A549 (cell line): Measurements from ENCODE around the gene AMHR2. TPM values are rescaled to one million over a fixed set of nuclear protein-coding genes. Genes with fewer than 3 reads are reported as not detected.
A peak's percentile ranks its signal among the peaks of the same experiment; 100 is the strongest.
"Not testable (repeated sequence)": the region's sequence is repeated elsewhere in the genome, so short reads cannot be mapped to it uniquely, and the experiment has no call there.

Source experiments
- ATAC-seq, 2 experiments: fragments of 200-7000 bp in 1 of 2; fragments of >200 bp in 1 of 2; cut with Nextera tagmentation in 1 of 2; cut with Tn5 transposase in 1 of 2; 3 replicates each; pipeline versions ENCODE4 v1.8.0 to v1.9.1; 2018 to 2020; ENCODE audit warnings: mild to moderate bottlenecking in 1 of 2, moderate library complexity in 1 of 2
- CTCF ChIA-PET: fragments of 300-600 bp; sonication (Branson Sonifier 250); formaldehyde crosslinking; extraction: SDS; loops from one replicate; lab custom pipeline; 2021; ENCODE audit warnings: antibody characterized with exemption, inconsistent platforms; lab: Yijun Ruan, JAX
- POLR2A ChIA-PET: fragments of 350-600 bp; formaldehyde crosslinking; extraction: SDS; loops from one replicate; lab custom pipeline; 2021; ENCODE audit warnings: antibody characterized with exemption, inconsistent platforms; lab: Yijun Ruan, JAX
- DNase-seq, 2 experiments: peaks; one replicate each; pipeline versions ENCODE4 v3.0.0 to v3.0.0-alpha.2; 2011 to 2016; ENCODE audit warnings: low read depth in 1 of 2, low spot score in 1 of 2
- FAIRE-seq: peaks from 2 replicates; lab custom pipeline; 2011; peaks lifted over from hg19 to GRCh38; lab: Jason Lieb, UNC
- H3K27ac ChIP-seq, 2 experiments: fragments of >200 bp; sonication (Bioruptor Twin); formaldehyde crosslinking; 3 replicates each; pipeline ENCODE4 v1.5.1; 2016 to 2017
- H3K4me1 ChIP-seq: fragments of >200 bp; sonication (Bioruptor Twin); formaldehyde crosslinking; 3 replicates; pipeline ENCODE4 v1.6.1; 2016
- H3K4me2 ChIP-seq: fragments of >200 bp; sonication (Bioruptor Twin); formaldehyde crosslinking; 3 replicates; pipeline ENCODE4 v1.6.1; 2016
- H3K4me3 ChIP-seq: fragments of >200 bp; sonication (Bioruptor Twin); formaldehyde crosslinking; 3 replicates; pipeline ENCODE4 v1.5.1; 2016
- H3K9me3 ChIP-seq: fragments of >200 bp; sonication (Bioruptor Twin); formaldehyde crosslinking; 3 replicates; pipeline ENCODE4 v1.6.1; 2016
- CBX2 ChIP-seq: fragments of 200-600 bp; sonication (generic); IDR thresholded peaks from 2 replicates; pipeline ENCODE4 v1.6.1; 2016; ENCODE audit warnings: low read depth, mild to moderate bottlenecking, borderline replicate concordance
- CTCF ChIP-seq: fragments of >200 bp; sonication (Bioruptor Twin); formaldehyde crosslinking; IDR thresholded peaks from 3 replicates; pipeline ENCODE4 v1.5.1; 2016
- EHMT2 ChIP-seq: fragments of 200-600 bp; sonication (generic); IDR thresholded peaks from 2 replicates; pipeline ENCODE4 v1.6.1; 2016; ENCODE audit warnings: antibody characterized with exemption, low read depth, mild to moderate bottlenecking, moderate library complexity
- ESRRA ChIP-seq: fragments of 150-350 bp; IDR thresholded peaks from 2 replicates; pipeline ENCODE4 v1.6.1; 2014; ENCODE audit warnings: mild to moderate bottlenecking, low read length, borderline replicate concordance
- FOSB ChIP-seq: fragments of 250-450 bp; sonication (Bioruptor Pico); IDR thresholded peaks from 2 replicates; pipeline ENCODE4 v1.5.0; 2020; ENCODE audit warnings: mild to moderate bottlenecking, moderate library complexity
- HEYL ChIP-seq: fragments of 250-450 bp; sonication (Bioruptor Pico); IDR thresholded peaks from 2 replicates; pipeline ENCODE4 v1.8.0; 2021; ENCODE audit warnings: mild to moderate bottlenecking, moderate library complexity
- HOXB13 ChIP-seq: fragments of 250-450 bp; sonication (Bioruptor Pico); IDR thresholded peaks from 2 replicates; pipeline ENCODE4 v1.5.0; 2020; ENCODE audit warnings: low read depth, mild to moderate bottlenecking, moderate library complexity
- JUN ChIP-seq, 2 experiments: fragments of >200 bp; sonication (Bioruptor Twin); formaldehyde crosslinking; IDR thresholded peaks; 2 replicates in 1 of 2; 3 replicates in 1 of 2; pipeline ENCODE4 v1.6.1; 2016 to 2017
- MAFK ChIP-seq: fragments of 450-650 bp; IDR thresholded peaks from 2 replicates; pipeline ENCODE4 v1.6.1; 2014; ENCODE audit not compliant: partially characterized antibody
- NFE2L2 ChIP-seq: fragments of 150-350 bp; conservative IDR thresholded peaks from 2 replicates; pipeline ENCODE4 v1.6.1; 2014; ENCODE audit warnings: low read length
- PHF8 ChIP-seq: fragments of 200-600 bp; sonication (generic); IDR thresholded peaks from 2 replicates; pipeline ENCODE4 v1.6.1; 2016; ENCODE audit warnings: low read depth, mild to moderate bottlenecking, antibody characterized with exemption, moderate library complexity, borderline replicate concordance
- TP53 ChIP-seq: fragments of 250-450 bp; sonication (Bioruptor Pico); IDR thresholded peaks from 2 replicates; pipeline ENCODE4 v1.5.0; 2021; ENCODE audit warnings: mild to moderate bottlenecking, moderate library complexity
- ZSCAN20 ChIP-seq: fragments of 250-450 bp; sonication (Bioruptor Pico); IDR thresholded peaks from 2 replicates; pipeline ENCODE4 v1.8.0; 2022; ENCODE audit warnings: mild to moderate bottlenecking, moderate library complexity
- WGBS: methylation state at CpG from one replicate; pipeline ENCODE4 v1.1.6; 2017; ENCODE audit errors: missing lambda C conversion rate; 5-methylcytosine and 5-hydroxymethylcytosine counted together
- polyA plus RNA-seq, 4 experiments: library from polyadenylated mRNA; depleted of rRNA in 3 of 4; stranded (reverse); fragments of >200 nt; fragmentation: RNase III in 1 of 4; extraction: RNeasy Plus Mini Kit Qiagen cat#74134 plus additional on column Dnase treatment in 1 of 4; gene quantifications; 2 replicates in 3 of 4; 3 replicates in 1 of 4; pipeline ENCODE4 v1.2.3, GENCODE V29; 2011 to 2017
- TF ChIP-seq, protein P1 (sequence below): fragments of >200 bp; sonication (Bioruptor Twin); formaldehyde crosslinking; IDR thresholded peaks from 3 replicates; pipeline ENCODE4 v1.6.1; 2016
- TF ChIP-seq, protein P2 (sequence below): fragments of 450-650 bp; IDR thresholded peaks from 2 replicates; pipeline ENCODE4 v1.6.1; 2014; ENCODE audit warnings: antibody characterized with exemption
- TF ChIP-seq, protein P3 (sequence below): fragments of 150-350 bp; IDR thresholded peaks from 2 replicates; pipeline ENCODE4 v1.6.1; 2014; ENCODE audit warnings: low read depth, mild to moderate bottlenecking, low read length

Gene AMHR2
- polyA plus RNA-seq, 2 of the 4 experiments (the other 2 are of a cell fraction): 0.12 to 0.18 TPM

- no peak for FAIRE-seq
- ChIA-PET CTCF (interaction anchor here (1.3 to 4.0 kb wide), 8 partner anchors 11 to 93 kb away, joined by 3 to 16 read pairs (median 4); partner anchors contain the start of gene AAAS), POLR2A (interaction anchor here (0.6 kb wide), 2 partner anchors 13 to 33 kb away, joined by 3 to 4 read pairs; no protein-coding TSS in a partner anchor)
- H3K4me3 ChIP-seq: no peak overlapping the region
- H3K4me2 ChIP-seq: no peak overlapping the region
- TF ChIP-seq CTCF (no peak), TP53 (no peak), MAFK (no peak), FOSB (no peak), HOXB13 (CRISPR knock-in tag) (no peak), JUN (IDR thresholded peaks at IDR 0.05) (no peak), NFE2L2 (no peak), EHMT2 (no peak), PHF8 (no peak), HEYL (CRISPR knock-in tag) (no peak), ESRRA (no peak), ZSCAN20 (CRISPR knock-in tag) (no peak), CBX2 (no peak)
- TF ChIP-seq, protein P1, sequence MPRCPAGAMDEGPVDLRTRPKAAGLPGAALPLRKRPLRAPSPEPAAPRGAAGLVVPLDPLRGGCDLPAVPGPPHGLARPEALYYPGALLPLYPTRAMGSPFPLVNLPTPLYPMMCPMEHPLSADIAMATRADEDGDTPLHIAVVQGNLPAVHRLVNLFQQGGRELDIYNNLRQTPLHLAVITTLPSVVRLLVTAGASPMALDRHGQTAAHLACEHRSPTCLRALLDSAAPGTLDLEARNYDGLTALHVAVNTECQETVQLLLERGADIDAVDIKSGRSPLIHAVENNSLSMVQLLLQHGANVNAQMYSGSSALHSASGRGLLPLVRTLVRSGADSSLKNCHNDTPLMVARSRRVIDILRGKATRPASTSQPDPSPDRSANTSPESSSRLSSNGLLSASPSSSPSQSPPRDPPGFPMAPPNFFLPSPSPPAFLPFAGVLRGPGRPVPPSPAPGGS: no peak
- TF ChIP-seq, protein P2, sequence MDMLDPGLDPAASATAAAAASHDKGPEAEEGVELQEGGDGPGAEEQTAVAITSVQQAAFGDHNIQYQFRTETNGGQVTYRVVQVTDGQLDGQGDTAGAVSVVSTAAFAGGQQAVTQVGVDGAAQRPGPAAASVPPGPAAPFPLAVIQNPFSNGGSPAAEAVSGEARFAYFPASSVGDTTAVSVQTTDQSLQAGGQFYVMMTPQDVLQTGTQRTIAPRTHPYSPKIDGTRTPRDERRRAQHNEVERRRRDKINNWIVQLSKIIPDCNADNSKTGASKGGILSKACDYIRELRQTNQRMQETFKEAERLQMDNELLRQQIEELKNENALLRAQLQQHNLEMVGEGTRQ: no peak
- TF ChIP-seq, protein P3, sequence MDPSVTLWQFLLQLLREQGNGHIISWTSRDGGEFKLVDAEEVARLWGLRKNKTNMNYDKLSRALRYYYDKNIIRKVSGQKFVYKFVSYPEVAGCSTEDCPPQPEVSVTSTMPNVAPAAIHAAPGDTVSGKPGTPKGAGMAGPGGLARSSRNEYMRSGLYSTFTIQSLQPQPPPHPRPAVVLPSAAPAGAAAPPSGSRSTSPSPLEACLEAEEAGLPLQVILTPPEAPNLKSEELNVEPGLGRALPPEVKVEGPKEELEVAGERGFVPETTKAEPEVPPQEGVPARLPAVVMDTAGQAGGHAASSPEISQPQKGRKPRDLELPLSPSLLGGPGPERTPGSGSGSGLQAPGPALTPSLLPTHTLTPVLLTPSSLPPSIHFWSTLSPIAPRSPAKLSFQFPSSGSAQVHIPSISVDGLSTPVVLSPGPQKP: no peak
- 72% methylated on average over 3 of the region's 3 CpGs for WGBS
- no peak overlapping the region for H3K27ac ChIP-seq
- peaks cover 45% of the 10 kb centered on the region for H3K4me1 ChIP-seq
- DNase-seq: no peak
- no peaks in the 10 kb centered on the region for H3K9me3 ChIP-seq
- no peak; a peak in 1 of 6 replicates for ATAC-seq
Measured at GRCh38 chr12:53414756-53415417, 8.8 kb upstream of the AMHR2 start.

DNA sequence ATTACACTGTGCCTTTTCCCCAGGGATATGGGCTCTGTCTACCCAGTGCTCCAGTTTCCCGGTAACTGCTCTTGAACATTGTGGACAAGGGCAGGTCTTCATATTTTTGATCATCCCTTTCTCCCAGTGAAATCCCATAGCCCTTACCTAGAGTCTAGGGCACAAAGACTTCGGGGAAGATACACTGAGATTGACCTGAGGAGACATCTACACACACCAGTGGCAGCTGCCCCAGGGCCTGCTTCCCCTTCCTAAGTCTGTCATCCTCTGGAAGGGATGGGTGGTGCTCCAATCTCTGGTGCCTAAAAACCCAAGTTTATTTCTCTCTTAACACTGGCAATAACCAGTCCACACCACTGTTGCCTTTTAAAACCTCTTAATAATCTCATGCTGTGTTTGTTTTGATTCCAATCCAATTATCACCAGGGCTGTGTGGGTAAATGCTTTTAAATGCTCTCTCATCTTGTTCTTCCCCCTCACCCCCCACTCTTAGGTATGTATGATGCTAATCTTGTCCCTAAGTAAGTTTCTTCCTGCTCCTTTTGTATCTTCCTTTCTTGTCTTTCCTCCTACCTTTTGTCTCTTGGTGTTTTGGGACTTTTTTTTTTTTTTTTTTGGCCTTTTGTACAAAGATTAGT is 7.8 kb upstream of the AMHR2 start:
- DNase-seq, H3K9me3 ChIP-seq, H3K4me3 ChIP-seq, FAIRE-seq, H3K4me2 ChIP-seq, POLR2A ChIA-PET: not testable (repeated sequence)
- CTCF ChIA-PET: interaction anchor here (0.7 to 4.0 kb wide), 4 partner anchors 34 to 260 kb away, joined by 4 to 21 read pairs (median 14); partner anchors contain the start of gene ATP5MC2
- ATAC-seq: peak; percentile 21 to 24; a peak in 3 of 6 replicates
- H3K27ac ChIP-seq: peak overlapping the region in 1 of 2 experiments; percentile 9; a peak in 1 of 6 replicates
- 72% methylated on average over 2 of the region's 2 CpGs for WGBS
- H3K4me1 ChIP-seq: peaks cover 54% of the 10 kb centered on the region
